IPS-20b (cell line): ENCODE data around the gene HOXA4.

Experiments used
- H3K27ac ChIP-seq: one replicate; pipeline ENCODE4 v1.5.1; 2013; ENCODE audit warnings: low read length
- H3K27me3 ChIP-seq: 2 replicates; pipeline ENCODE4 v1.6.1; 2013; ENCODE audit warnings: mild to moderate bottlenecking, low read length, inconsistent platforms; ENCODE audit not compliant: insufficient read depth
- H3K36me3 ChIP-seq: 2 replicates; pipeline ENCODE4 v1.6.1; 2013; ENCODE audit warnings: low read depth, mild to moderate bottlenecking, inconsistent platforms, low read length, moderate library complexity; ENCODE audit not compliant: insufficient read depth
- H3K4me1 ChIP-seq: 2 replicates; pipeline ENCODE4 v1.6.1; 2013; ENCODE audit warnings: mild to moderate bottlenecking, control low read depth, inconsistent platforms, low read length, moderate library complexity; ENCODE audit not compliant: insufficient read depth
- H3K4me3 ChIP-seq: 2 replicates; pipeline ENCODE4 v1.5.1; 2013; ENCODE audit warnings: mild to moderate bottlenecking, low read length, inconsistent platforms
- H3K9ac ChIP-seq: 2 replicates; pipeline ENCODE4 v1.6.1; 2013; ENCODE audit warnings: low read depth, mild to moderate bottlenecking, inconsistent platforms, low read length, moderate library complexity
- H3K9me3 ChIP-seq: 2 replicates; pipeline ENCODE4 v1.6.1; 2013; ENCODE audit warnings: mild to moderate bottlenecking, low read depth, low read length, inconsistent platforms; ENCODE audit not compliant: insufficient read depth

The HOXA4 gene

GRCh38 chr7:27106901-27107240 lies 23.7 kb downstream of the HOXA4 start:
- H3K27ac ChIP-seq, result no peak overlapping the region
- H3K9ac ChIP-seq, result no peak overlapping the region
- no peaks in the 10 kb centered on the region for H3K36me3 ChIP-seq
- H3K9me3 ChIP-seq, result peaks cover 15% of the 10 kb centered on the region; the same call in 1 of the 2 replicates
- peaks cover 100% of the 10 kb centered on the region for H3K27me3 ChIP-seq
- H3K4me1 ChIP-seq, result no peaks in the 10 kb centered on the region
- no peak overlapping the region for H3K4me3 ChIP-seq

GRCh38 chr7:27106181-27106900 lies 24.2 kb downstream of the HOXA4 start:
- no peak overlapping the region for H3K27ac ChIP-seq
- peaks cover 100% of the 10 kb centered on the region for H3K27me3 ChIP-seq
- no peaks in the 10 kb centered on the region for H3K36me3 ChIP-seq
- no peak overlapping the region; the same call in 1 of the 2 replicates for H3K4me3 ChIP-seq
- peaks cover 15% of the 10 kb centered on the region; the same call in 1 of the 2 replicates for H3K9me3 ChIP-seq
- H3K9ac ChIP-seq, result no peak overlapping the region
- peaks cover 3% of the 10 kb centered on the region for H3K4me1 ChIP-seq

GRCh38 chr7:27105301-27106031 lies 25.1 kb downstream of the HOXA4 start:
- Histone ChIP-seq H3K9ac (no peak overlapping the region), H3K9me3 (peaks cover 15% of the 10 kb centered on the region; the same call in 1 of the 2 replicates), H3K27ac (no peak overlapping the region), H3K27me3 (peaks cover 100% of the 10 kb centered on the region), H3K36me3 (no peaks in the 10 kb centered on the region), H3K4me1 (peaks cover 10% of the 10 kb centered on the region), H3K4me3 (peak overlapping the region; percentile 1; the same call in 1 of the 2 replicates)

GRCh38 chr7:27104341-27105058 lies 26.1 kb downstream of the HOXA4 start:
- no peak overlapping the region for H3K4me3 ChIP-seq
- H3K4me1 ChIP-seq, result peaks cover 10% of the 10 kb centered on the region
- H3K27ac ChIP-seq, result no peak overlapping the region
- H3K36me3 ChIP-seq, result no peaks in the 10 kb centered on the region
- H3K27me3 ChIP-seq, result peaks cover 100% of the 10 kb centered on the region
- H3K9ac ChIP-seq, result no peak overlapping the region
- peaks cover 10% of the 10 kb centered on the region; the same call in 1 of the 2 replicates for H3K9me3 ChIP-seq

GRCh38 chr7:27103489-27104226 lies 26.9 kb downstream of the HOXA4 start:
- no peak overlapping the region for H3K4me3 ChIP-seq
- H3K27me3 ChIP-seq, result peaks cover 100% of the 10 kb centered on the region
- peaks cover 4% of the 10 kb centered on the region; the same call in 1 of the 2 replicates for H3K9me3 ChIP-seq
- H3K9ac ChIP-seq, result no peak overlapping the region
- peaks cover 10% of the 10 kb centered on the region for H3K4me1 ChIP-seq
- H3K36me3 ChIP-seq, result no peaks in the 10 kb centered on the region
- H3K27ac ChIP-seq, result no peak overlapping the region

- Histone ChIP-seq H3K4me3 (peak within 1 kb of the TSS; percentile 43; the same call in 1 of the 2 replicates), H3K27me3 (peaks cover 100% of the 10 kb centered on the region), H3K4me1 (peaks cover 10% of the 10 kb centered on the region)
Observed at GRCh38 chr7:27102581-27103442, 27.7 kb downstream of the HOXA4 start, which contains the start of gene HOXA2. Gene HOXA2 (minus strand): TSS chr7:27102683. CDS start chr7:27102500, 183 bp downstream.

GRCh38 chr7:27101957-27102580 lies 28.5 kb downstream of the HOXA4 start:
- no peaks in the 10 kb centered on the region for H3K36me3 ChIP-seq
- no peak overlapping the region for H3K9ac ChIP-seq
- peaks cover 4% of the 10 kb centered on the region; the same call in 1 of the 2 replicates for H3K9me3 ChIP-seq
- H3K4me3 ChIP-seq, result peak overlapping the region; percentile 43; the same call in 1 of the 2 replicates
- no peak overlapping the region for H3K27ac ChIP-seq
- peaks cover 100% of the 10 kb centered on the region for H3K27me3 ChIP-seq
- peaks cover 15% of the 10 kb centered on the region for H3K4me1 ChIP-seq

More at GRCh38 chr7:27102581-27103442, 27.7 kb downstream of the HOXA4 start, which contains the start of gene HOXA2:
- Histone ChIP-seq H3K9ac (no peak within 1 kb of the TSS), H3K36me3 (no peaks in the 10 kb centered on the region), H3K9me3 (peaks cover 4% of the 10 kb centered on the region; the same call in 1 of the 2 replicates), H3K27ac (no peak within 1 kb of the TSS)

- peaks cover 4% of the 10 kb centered on the region; the same call in 1 of the 2 replicates for H3K9me3 ChIP-seq
- H3K27me3 ChIP-seq, result peaks cover 100% of the 10 kb centered on the region
- no peak overlapping the region for H3K27ac ChIP-seq
- H3K36me3 ChIP-seq, result no peaks in the 10 kb centered on the region
- H3K4me1 ChIP-seq, result peaks cover 15% of the 10 kb centered on the region
- H3K9ac ChIP-seq, result 0 out of 2 replicates have a peak overlapping the region, but pooled peaks have one; percentile 8
- peak overlapping the region; percentile 43 for H3K4me3 ChIP-seq
Observed at GRCh38 chr7:27101171-27101956, 29.2 kb downstream of the HOXA4 start.

GRCh38 chr7:27100694-27101170 lies 29.8 kb downstream of the HOXA4 start:
- Histone ChIP-seq H3K9me3 (peaks cover 4% of the 10 kb centered on the region; the same call in 1 of the 2 replicates), H3K27ac (no peak overlapping the region), H3K4me1 (peaks cover 15% of the 10 kb centered on the region), H3K36me3 (no peaks in the 10 kb centered on the region), H3K9ac (no peak overlapping the region), H3K27me3 (peaks cover 100% of the 10 kb centered on the region), H3K4me3 (peak overlapping the region; percentile 43)
